Esophagus muscularis mucosa (tissue), 4 donors: Measurements from ENCODE around the gene ARNT2. TPM values are rescaled to one million over a fixed set of nuclear protein-coding genes. Genes with fewer than 3 reads are reported as not detected.
A peak's percentile ranks its signal among the peaks of the same experiment; 100 is the strongest.

Source experiments
- DNase-seq: peaks from one replicate; pipeline ENCODE4 v3.0.0-alpha.2; 2017; ENCODE audit errors: extremely low spot score
- H3K27ac ChIP-seq, 4 donors: fragments of 200-600 bp; sonication (generic); replicated peaks in 1 of 4; 1 replicate in 3 of 4; 2 replicates in 1 of 4; pipeline ENCODE4 v1.5.1; 2016 to 2019; ENCODE audit warnings: mild to moderate bottlenecking in 1 of 4
- H3K27me3 ChIP-seq, 4 donors: fragments of 200-600 bp; sonication (generic); one replicate each; pipeline versions ENCODE4 v1.5.1 to v1.6.0; 2016 to 2019
- H3K36me3 ChIP-seq, 4 donors: fragments of 200-600 bp; sonication (generic); one replicate each; pipeline ENCODE4 v1.5.1; 2016 to 2019
- H3K4me1 ChIP-seq, 4 donors: fragments of 200-600 bp; sonication (generic); one replicate each; pipeline ENCODE4 v1.5.1; 2016 to 2019
- H3K4me3 ChIP-seq, 4 donors: fragments of 200-600 bp; sonication (generic); 1 replicate in 2 of 4; 2 replicates in 2 of 4; pipeline ENCODE4 v1.5.1; 2016 to 2019; ENCODE audit warnings: mild to moderate bottlenecking in 4 of 4, moderate library complexity in 1 of 4
- H3K9me3 ChIP-seq, 4 donors: fragments of 200-600 bp; sonication (generic); 1 replicate in 3 of 4; 2 replicates in 1 of 4; pipeline ENCODE4 v1.5.1; 2016 to 2019
- CTCF ChIP-seq, 3 experiments: fragments of 200-600 bp in 2 of 3; fragments of 450-650 bp in 1 of 3; sonication (generic) in 2 of 3; IDR thresholded peaks; one replicate each; pipeline ENCODE4 v1.5.1; 2017 to 2019; ENCODE audit warnings: antibody characterized with exemption in 3 of 3, mild to moderate bottlenecking in 2 of 3, moderate library complexity in 1 of 3
- EP300 ChIP-seq: sonication (generic); formaldehyde crosslinking; IDR thresholded peaks from one replicate; pipeline ENCODE4 v1.6.1; 2017; ENCODE audit warnings: antibody characterized with exemption
- POLR2A ChIP-seq: fragments of 450-650 bp; IDR thresholded peaks from one replicate; pipeline ENCODE4 v1.6.1; 2017; ENCODE audit warnings: antibody characterized with exemption, moderate library complexity, mild to moderate bottlenecking, low read depth
- POLR2AphosphoS5 ChIP-seq, 2 donors: sonication (generic); formaldehyde crosslinking; IDR thresholded peaks; one replicate each; pipeline ENCODE4 v1.6.1; 2017; ENCODE audit warnings: antibody characterized with exemption in 2 of 2
- WGBS: methylation state at CpG from one replicate; pipeline ENCODE4 v1.1.5; 2018; 5-methylcytosine and 5-hydroxymethylcytosine counted together
- intact Hi-C: fragments of 100-400 bp; cut with DNase I; formaldehyde crosslinking; loops from one replicate; pipeline ENCODE4 v1.15.1; 2023
- total RNA-seq, 4 donors: library from RNA; depleted of rRNA; stranded (reverse); fragments of >200 nt; gene quantifications; one replicate each; pipeline versions ENCODE4 v1.1.0 to v1.2.1, GENCODE V29; 2016

Gene ARNT2
- total RNA-seq, 4 donors from 2014 or later = 5.4 to 14.6 (median 8.2) TPM

GRCh38 chr15:80375968-80376891 is 28.0 kb upstream of the ARNT2 start:
- TF ChIP-seq CTCF (IDR thresholded peaks at IDR 0.05) (no peak), POLR2A (no peak), POLR2AphosphoS5 (IDR thresholded peaks at IDR 0.05) (no peak), EP300 (no peak)
- Histone ChIP-seq H3K9me3 (no peaks in the 10 kb centered on the region), H3K27ac (no peak overlapping the region), H3K36me3 (no peaks in the 10 kb centered on the region), H3K27me3 (no peaks in the 10 kb centered on the region), H3K4me1 (no peaks in the 10 kb centered on the region), H3K4me3 (no peak overlapping the region)
- WGBS = 71% methylated on average over 4 of the region's 4 CpGs
- intact Hi-C loops = no loop called here
- DNase-seq = no peak

- no peak overlapping the region for H3K4me3 ChIP-seq
- TF ChIP-seq CTCF (IDR thresholded peaks at IDR 0.05) (no peak), EP300 (no peak), POLR2A (no peak), POLR2AphosphoS5 (IDR thresholded peaks at IDR 0.05) (no peak)
- 87% methylated on average over 4 of the region's 4 CpGs for WGBS
- H3K27me3 ChIP-seq = no peaks in the 10 kb centered on the region
- DNase-seq = peak; percentile 31
- no peak overlapping the region for H3K27ac ChIP-seq
- H3K36me3 ChIP-seq = no peaks in the 10 kb centered on the region
- H3K4me1 ChIP-seq = no peaks in the 10 kb centered on the region
- intact Hi-C loops = no loop called here
- H3K9me3 ChIP-seq = no peaks in the 10 kb centered on the region
These were observed 24.5 kb upstream of the ARNT2 start for GRCh38 chr15:80379693-80380092.

- Histone ChIP-seq H3K27ac (no peak overlapping the region), H3K27me3 (no peaks in the 10 kb centered on the region), H3K4me1 (no peaks in the 10 kb centered on the region), H3K9me3 (no peaks in the 10 kb centered on the region), H3K4me3 (no peak overlapping the region), H3K36me3 (no peaks in the 10 kb centered on the region)
- TF ChIP-seq CTCF (IDR thresholded peaks at IDR 0.05) (no peak), POLR2AphosphoS5 (IDR thresholded peaks at IDR 0.05) (no peak), POLR2A (no peak), EP300 (no peak)
- 82% methylated on average over 3 of the region's 3 CpGs for WGBS
- intact Hi-C loops = no loop called here
- peak; percentile 66 for DNase-seq
These were observed 24.0 kb upstream of the ARNT2 start for GRCh38 chr15:80380154-80380553.

GRCh38 chr15:80382285-80382684 is 21.9 kb upstream of the ARNT2 start:
- TF ChIP-seq CTCF (IDR thresholded peaks at IDR 0.05) = no peak
- no peak for TF ChIP-seq POLR2AphosphoS5 (IDR thresholded peaks at IDR 0.05)
- no peak for TF ChIP-seq POLR2A
- no peak for TF ChIP-seq EP300
- Histone ChIP-seq H3K4me3 (no peak overlapping the region), H3K9me3 (no peaks in the 10 kb centered on the region), H3K27ac (no peak overlapping the region), H3K36me3 (no peaks in the 10 kb centered on the region), H3K27me3 (no peaks in the 10 kb centered on the region), H3K4me1 (no peaks in the 10 kb centered on the region)
- intact Hi-C loops = no loop called here
- 96% methylated on average over 3 of the region's 3 CpGs for WGBS
- no peak for DNase-seq

GRCh38 chr15:80384432-80384831 is 19.8 kb upstream of the ARNT2 start:
- TF ChIP-seq EP300 = no peak
- TF ChIP-seq CTCF (IDR thresholded peaks at IDR 0.05) = no peak
- no peak for TF ChIP-seq POLR2A
- no peak for TF ChIP-seq POLR2AphosphoS5 (IDR thresholded peaks at IDR 0.05)
- H3K4me3 ChIP-seq = no peak overlapping the region
- intact Hi-C loops = no loop called here
- H3K36me3 ChIP-seq = no peaks in the 10 kb centered on the region
- H3K27ac ChIP-seq = no peak overlapping the region
- H3K27me3 ChIP-seq = no peaks in the 10 kb centered on the region
- peak; percentile 26 for DNase-seq
- H3K4me1 ChIP-seq = no peaks in the 10 kb centered on the region
- WGBS = 43% methylated on average over 3 of the region's 3 CpGs
- no peaks in the 10 kb centered on the region for H3K9me3 ChIP-seq
